ENCODE measurements around the gene TSPAN3. TPM values are rescaled to one million over a fixed set of nuclear protein-coding genes. Genes with fewer than 3 reads are reported as not detected.

TSPAN3 gene
- total and polyA plus RNA-seq, 2 donors (not counting 1 experiment from before 2014, with no cell fraction given) = 109 to 130 TPM

DNA sequence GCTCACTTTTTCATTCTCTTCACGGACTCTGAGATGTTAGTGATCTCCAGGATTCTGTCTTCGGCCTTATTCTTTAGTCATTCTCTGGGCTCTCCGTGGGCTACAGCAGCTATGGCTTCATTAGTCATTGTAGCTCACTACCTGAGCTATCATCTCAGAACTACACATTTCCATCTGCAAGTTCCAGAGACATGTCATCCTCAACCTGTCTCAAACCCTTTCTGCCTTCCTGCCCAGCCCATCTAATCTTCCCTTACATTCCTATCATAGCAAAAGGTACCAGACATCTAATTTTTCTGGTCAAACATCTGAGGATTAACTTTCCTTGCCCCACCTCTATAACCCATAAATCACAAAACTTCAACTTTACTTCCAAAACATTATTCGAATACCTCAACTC lies 13.2 kb downstream of the TSPAN3 start:
- peaks cover 1 to 44% of the 10 kb centered on the region in 2 experiments for H3K36me3 ChIP-seq (replicated peaks in 1 of 2; ENCODE audit: control extremely low read depth in 1 of 2, control insufficient read depth in 1 of 2, extremely low read depth in 1 of 2, insufficient read depth in 2 of 2, low read length in 1 of 2)
- ATAC-seq (ENCODE audit: low read depth) = no peak
- H3K9me3 ChIP-seq (ENCODE audit: control extremely low read depth in 1 of 3, control insufficient read depth in 2 of 3, insufficient read depth in 1 of 3, low read length in 2 of 3) = no peaks in the 10 kb centered on the region
- H3K4me3 ChIP-seq (ENCODE audit: control extremely low read depth in 1 of 5, extremely low read depth in 1 of 5, insufficient read depth in 1 of 5, low read depth in 2 of 5, low read length in 4 of 5) = no peak overlapping the region
- no peak overlapping the region for H3K4me3 Mint-ChIP-seq
- 88% methylated on average over 4 of the region's 4 CpGs for WGBS (ENCODE audit: insufficient coverage)
- H3K79me2 ChIP-seq (ENCODE audit: control insufficient read depth, insufficient read depth, low read length) = peaks cover 99% of the 10 kb centered on the region
- H3K27me3 Mint-ChIP-seq = no peaks in the 10 kb centered on the region
- CTCF ChIA-PET = interaction anchor here (1.0 to 1.9 kb wide), 6 partner anchors 7 to 85 kb away, joined by 3 to 8 read pairs (median 4); no protein-coding TSS in a partner anchor
- POLR2A ChIA-PET = no interaction called here
- H2AFZ ChIP-seq (ENCODE audit: insufficient read depth, low read depth, low read length, poor library complexity, severe bottlenecking) = no peak overlapping the region
- no peaks in the 10 kb centered on the region for H3K27me3 ChIP-seq (replicated peaks in 1 of 4; ENCODE audit: control extremely low read depth in 1 of 4, control insufficient read depth in 3 of 4, insufficient read depth in 4 of 4, low read length in 3 of 4)
- H3K4me2 ChIP-seq (replicated peaks; ENCODE audit: low read depth, low read length, poor library complexity, severe bottlenecking) = no peak overlapping the region
- H3K4me1 ChIP-seq (ENCODE audit: control insufficient read depth in 2 of 2, insufficient read depth in 2 of 2, low read length in 2 of 2) = peaks cover 59 to 62% of the 10 kb centered on the region in 2 donors
- DNase-seq = no peak
- peak overlapping the region; percentile 46 for H3K27ac Mint-ChIP-seq
- no peak overlapping the region for H3K9ac ChIP-seq (ENCODE audit: low read length)
- peaks cover 77% of the 10 kb centered on the region for H4K20me1 ChIP-seq (ENCODE audit: control insufficient read depth, insufficient read depth, low read length, poor library complexity, severe bottlenecking)
- H3K4me1 Mint-ChIP-seq = peaks cover 75% of the 10 kb centered on the region
- TF ChIP-seq EZH2 (IDR thresholded peaks at IDR 0.05; ENCODE audit: borderline replicate concordance, insufficient read depth, low read depth, low read length, poor library complexity, severe bottlenecking) = no peak
- TF ChIP-seq, protein P1, sequence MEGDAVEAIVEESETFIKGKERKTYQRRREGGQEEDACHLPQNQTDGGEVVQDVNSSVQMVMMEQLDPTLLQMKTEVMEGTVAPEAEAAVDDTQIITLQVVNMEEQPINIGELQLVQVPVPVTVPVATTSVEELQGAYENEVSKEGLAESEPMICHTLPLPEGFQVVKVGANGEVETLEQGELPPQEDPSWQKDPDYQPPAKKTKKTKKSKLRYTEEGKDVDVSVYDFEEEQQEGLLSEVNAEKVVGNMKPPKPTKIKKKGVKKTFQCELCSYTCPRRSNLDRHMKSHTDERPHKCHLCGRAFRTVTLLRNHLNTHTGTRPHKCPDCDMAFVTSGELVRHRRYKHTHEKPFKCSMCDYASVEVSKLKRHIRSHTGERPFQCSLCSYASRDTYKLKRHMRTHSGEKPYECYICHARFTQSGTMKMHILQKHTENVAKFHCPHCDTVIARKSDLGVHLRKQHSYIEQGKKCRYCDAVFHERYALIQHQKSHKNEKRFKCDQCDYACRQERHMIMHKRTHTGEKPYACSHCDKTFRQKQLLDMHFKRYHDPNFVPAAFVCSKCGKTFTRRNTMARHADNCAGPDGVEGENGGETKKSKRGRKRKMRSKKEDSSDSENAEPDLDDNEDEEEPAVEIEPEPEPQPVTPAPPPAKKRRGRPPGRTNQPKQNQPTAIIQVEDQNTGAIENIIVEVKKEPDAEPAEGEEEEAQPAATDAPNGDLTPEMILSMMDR (IDR thresholded peaks at IDR 0.05) = no peak
- peak overlapping the region in 1 of 2 donors; percentile 21 for H3K27ac ChIP-seq (ENCODE audit: low read length in 2 of 2)
- intact Hi-C loops (cut with micrococcal nuclease) = no loop called here
- H3K9me3 Mint-ChIP-seq (ENCODE audit: insufficient read depth) = no peaks in the 10 kb centered on the region

DNA sequence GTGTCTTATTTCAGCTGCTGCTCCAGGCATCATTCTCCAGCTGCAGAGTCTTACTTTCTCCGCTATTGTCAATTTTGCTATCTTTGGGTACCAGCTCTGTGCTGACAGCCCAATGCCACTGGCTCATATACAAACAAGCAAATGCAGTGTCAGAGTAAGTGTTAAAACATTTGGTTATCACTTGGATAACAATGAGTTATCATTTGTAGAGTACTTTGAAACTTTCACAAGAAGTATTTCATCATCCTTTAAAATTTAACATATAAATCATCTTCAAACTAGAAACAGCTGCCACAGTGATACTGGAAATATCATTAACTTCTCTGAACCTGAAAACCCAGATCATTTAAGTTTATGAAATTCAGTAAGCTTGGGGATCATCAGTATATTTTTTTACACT lies 13.8 kb downstream of the TSPAN3 start:
- intact Hi-C loops (cut with micrococcal nuclease) = no loop called here
- H3K9ac ChIP-seq (ENCODE audit: low read length) = no peak overlapping the region
- no peak overlapping the region for H3K4me3 ChIP-seq (ENCODE audit: control extremely low read depth in 1 of 5, extremely low read depth in 1 of 5, insufficient read depth in 1 of 5, low read depth in 2 of 5, low read length in 4 of 5)
- TF ChIP-seq, protein P1 (IDR thresholded peaks at IDR 0.05) = no peak
- TF ChIP-seq EZH2 (IDR thresholded peaks at IDR 0.05; ENCODE audit: borderline replicate concordance, insufficient read depth, low read depth, low read length, poor library complexity, severe bottlenecking) = no peak
- H4K20me1 ChIP-seq (ENCODE audit: control insufficient read depth, insufficient read depth, low read length, poor library complexity, severe bottlenecking) = peaks cover 72% of the 10 kb centered on the region
- peaks cover 95% of the 10 kb centered on the region for H3K79me2 ChIP-seq (ENCODE audit: control insufficient read depth, insufficient read depth, low read length)
- no peaks in the 10 kb centered on the region for H3K27me3 ChIP-seq (replicated peaks in 1 of 4; ENCODE audit: control extremely low read depth in 1 of 4, control insufficient read depth in 3 of 4, insufficient read depth in 4 of 4, low read length in 3 of 4)
- no peak overlapping the region for H3K4me2 ChIP-seq (replicated peaks; ENCODE audit: low read depth, low read length, poor library complexity, severe bottlenecking)
- Mint-ChIP-seq H3K4me3 (no peak overlapping the region), H3K4me1 (peaks cover 69% of the 10 kb centered on the region), H3K27me3 (no peaks in the 10 kb centered on the region), H3K9me3 (ENCODE audit: insufficient read depth) (no peaks in the 10 kb centered on the region), H3K27ac (no peak overlapping the region)
- no CpG with 5 or more reads among the region's 1 CpG for whole genome bisulfite sequencing (ENCODE audit: insufficient coverage)
- no peak overlapping the region for H3K27ac ChIP-seq (ENCODE audit: low read length in 2 of 2)
- DNase-seq (no peak), ATAC-seq (ENCODE audit: low read depth) (no peak)
- ChIA-PET POLR2A (no interaction called here), CTCF (interaction anchor here (1.1 to 1.9 kb wide), 6 partner anchors 23 to 84 kb away, joined by 3 to 8 read pairs (median 5); no protein-coding TSS in a partner anchor)
- peaks cover 59% of the 10 kb centered on the region in 2 donors for H3K4me1 ChIP-seq (ENCODE audit: control insufficient read depth in 2 of 2, insufficient read depth in 2 of 2, low read length in 2 of 2)
- H3K36me3 ChIP-seq (replicated peaks in 1 of 2; ENCODE audit: control extremely low read depth in 1 of 2, control insufficient read depth in 1 of 2, extremely low read depth in 1 of 2, insufficient read depth in 2 of 2, low read length in 1 of 2) = peaks cover 3 to 46% of the 10 kb centered on the region in 2 experiments
- H3K9me3 ChIP-seq (ENCODE audit: control extremely low read depth in 1 of 3, control insufficient read depth in 2 of 3, insufficient read depth in 1 of 3, low read length in 2 of 3) = no peaks in the 10 kb centered on the region
- no peak overlapping the region for H2AFZ ChIP-seq (ENCODE audit: insufficient read depth, low read depth, low read length, poor library complexity, severe bottlenecking)

All from B cell (primary cell).